Suprapubic skin (tissue), 4 donors: ENCODE results near the gene PTK6. TPM values are rescaled to one million over a fixed set of nuclear protein-coding genes. Genes with fewer than 3 reads are reported as not detected.

ENCODE experiments used
- DNase-seq, 2 donors: peaks; one replicate each; pipeline ENCODE4 v3.0.0-alpha.2; 2019; ENCODE audit warnings: low spot score in 2 of 2
- H3K27ac ChIP-seq: fragments of 200-600 bp; sonication (generic); one replicate; pipeline ENCODE4 v1.5.1; 2019
- H3K27me3 ChIP-seq: fragments of 200-600 bp; sonication (generic); one replicate; pipeline ENCODE4 v1.5.1; 2019
- H3K36me3 ChIP-seq: fragments of 200-600 bp; sonication (generic); one replicate; pipeline ENCODE4 v1.5.1; 2019
- H3K4me1 ChIP-seq: fragments of 200-600 bp; sonication (generic); one replicate; pipeline ENCODE4 v1.5.1; 2019
- H3K4me3 ChIP-seq: fragments of 200-600 bp; sonication (generic); one replicate; pipeline ENCODE4 v1.5.1; 2019; ENCODE audit warnings: mild to moderate bottlenecking
- H3K9me3 ChIP-seq: fragments of 200-600 bp; sonication (generic); one replicate; pipeline ENCODE4 v1.5.1; 2019
- EP300 ChIP-seq: sonication (generic); formaldehyde crosslinking; IDR thresholded peaks from one replicate; pipeline ENCODE4 v1.6.1; 2017; ENCODE audit warnings: antibody characterized with exemption
- POLR2A ChIP-seq, 2 donors: fragments of 450-650 bp; IDR thresholded peaks; one replicate each; pipeline ENCODE4 v1.6.1; 2017; ENCODE audit warnings: antibody characterized with exemption in 2 of 2, mild to moderate bottlenecking in 2 of 2, moderate library complexity in 2 of 2
- POLR2AphosphoS5 ChIP-seq, 3 donors: sonication (generic); formaldehyde crosslinking; IDR thresholded peaks; one replicate each; pipeline ENCODE4 v1.6.1; 2017; ENCODE audit warnings: antibody characterized with exemption in 3 of 3
- WGBS: methylation state at CpG from one replicate; pipeline ENCODE4 v1.1.5; 2018; 5-methylcytosine and 5-hydroxymethylcytosine counted together
- total RNA-seq, 4 donors: library from RNA; depleted of rRNA; stranded (reverse); fragments of >200 nt; gene quantifications; one replicate each; pipeline ENCODE4 v1.1.0, GENCODE V29; 2016
- TF ChIP-seq, protein P1 (sequence below), 2 donors: fragments of 200-600 bp in 1 of 2; fragments of 450-650 bp in 1 of 2; sonication (generic) in 1 of 2; IDR thresholded peaks; one replicate each; pipeline ENCODE4 v1.5.1; 2016 to 2019; ENCODE audit warnings: antibody characterized with exemption in 2 of 2, mild to moderate bottlenecking in 1 of 2, moderate library complexity in 1 of 2

The PTK6 gene
- total RNA-seq, 4 donors from 2014 or later: 58.0 to 70.6 (median 65.6) TPM

DNA sequence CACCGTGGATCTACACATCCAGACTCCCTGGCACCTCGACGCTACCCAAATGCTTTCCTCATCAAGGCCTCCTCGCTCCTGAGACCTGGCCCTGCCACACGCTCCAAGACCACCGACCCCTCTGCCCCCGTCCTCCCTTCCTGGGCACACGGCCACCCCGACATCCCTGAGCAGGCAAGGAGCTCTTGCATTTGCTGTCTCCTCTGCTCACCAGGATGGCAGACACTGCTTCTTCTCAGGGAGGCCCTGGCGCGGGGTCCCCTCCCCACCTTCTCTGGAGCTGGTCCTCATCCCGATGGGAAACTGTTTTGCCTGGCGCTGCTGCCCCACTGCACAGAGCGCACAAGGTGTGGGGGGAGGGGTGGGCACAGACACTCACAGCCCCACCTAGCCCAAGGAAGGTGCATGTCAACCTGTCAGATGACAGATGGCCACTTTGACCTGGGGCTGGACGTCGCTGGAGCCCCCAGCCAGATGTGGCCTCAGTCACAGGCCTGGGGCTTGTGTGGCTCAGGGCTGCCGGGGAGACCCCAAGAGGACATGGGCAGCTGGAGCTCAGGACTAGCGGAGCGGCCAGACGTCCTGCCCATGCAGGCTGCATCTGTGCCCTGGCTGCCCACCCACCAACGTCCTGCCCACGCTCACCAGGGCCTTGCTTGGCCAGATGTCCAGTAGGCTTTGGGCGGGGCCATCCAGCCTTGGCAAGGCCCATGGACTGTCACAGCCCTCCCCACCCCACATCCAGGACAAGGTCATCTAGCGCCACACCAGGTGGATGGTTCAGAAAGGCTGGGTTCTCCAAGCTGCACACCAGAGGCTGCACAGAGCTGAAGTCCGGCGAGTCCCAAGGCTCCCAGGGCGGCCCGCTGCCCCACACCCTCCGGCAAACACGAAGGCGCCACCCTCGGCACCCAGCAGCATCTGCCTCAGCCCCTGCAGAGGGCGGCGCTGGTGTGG is 58.6 kb downstream of the PTK6 start:
- WGBS: 87% methylated on average over 15 of the region's 34 CpGs
- Histone ChIP-seq H3K4me3 (no peak overlapping the region), H3K27me3 (peaks cover 97% of the 10 kb centered on the region), H3K27ac (no peak overlapping the region), H3K4me1 (peaks cover 3% of the 10 kb centered on the region), H3K36me3 (no peaks in the 10 kb centered on the region), H3K9me3 (no peaks in the 10 kb centered on the region)
- TF ChIP-seq POLR2AphosphoS5 (IDR thresholded peaks at IDR 0.05) (no peak), POLR2A (IDR thresholded peaks at IDR 0.05) (no peak), EP300 (no peak)
- TF ChIP-seq, protein P1, sequence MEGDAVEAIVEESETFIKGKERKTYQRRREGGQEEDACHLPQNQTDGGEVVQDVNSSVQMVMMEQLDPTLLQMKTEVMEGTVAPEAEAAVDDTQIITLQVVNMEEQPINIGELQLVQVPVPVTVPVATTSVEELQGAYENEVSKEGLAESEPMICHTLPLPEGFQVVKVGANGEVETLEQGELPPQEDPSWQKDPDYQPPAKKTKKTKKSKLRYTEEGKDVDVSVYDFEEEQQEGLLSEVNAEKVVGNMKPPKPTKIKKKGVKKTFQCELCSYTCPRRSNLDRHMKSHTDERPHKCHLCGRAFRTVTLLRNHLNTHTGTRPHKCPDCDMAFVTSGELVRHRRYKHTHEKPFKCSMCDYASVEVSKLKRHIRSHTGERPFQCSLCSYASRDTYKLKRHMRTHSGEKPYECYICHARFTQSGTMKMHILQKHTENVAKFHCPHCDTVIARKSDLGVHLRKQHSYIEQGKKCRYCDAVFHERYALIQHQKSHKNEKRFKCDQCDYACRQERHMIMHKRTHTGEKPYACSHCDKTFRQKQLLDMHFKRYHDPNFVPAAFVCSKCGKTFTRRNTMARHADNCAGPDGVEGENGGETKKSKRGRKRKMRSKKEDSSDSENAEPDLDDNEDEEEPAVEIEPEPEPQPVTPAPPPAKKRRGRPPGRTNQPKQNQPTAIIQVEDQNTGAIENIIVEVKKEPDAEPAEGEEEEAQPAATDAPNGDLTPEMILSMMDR (IDR thresholded peaks at IDR 0.05): no peak
- DNase-seq: no peak

Other genes with a start within 250 kb of the PTK6 start
- not detected for gene COL20A1, start 244.2 kb downstream of the PTK6 start, total RNA-seq
- gene CHRNA4, start 176.0 kb downstream of the PTK6 start, total RNA-seq: not detected
- under 1 TPM in 1 of 4 donors, not detected in 3; 0.76 TPM for gene KCNQ2, start 64.7 kb downstream of the PTK6 start, total RNA-seq
- 10 to 100 TPM in 3 of 4 donors, 1 to 10 TPM in 1; 4.8 to 13.4 (median 12.0) TPM for gene EEF1A2, start 38.3 kb downstream of the PTK6 start, total RNA-seq
- gene PPDPF, start 16.6 kb downstream of the PTK6 start, total RNA-seq: 100 to 1,000 TPM; 151 to 352 (median 299) TPM
- 1 to 10 TPM in 1 of 4 donors, not detected in 3; 1.3 TPM for gene SRMS, start 10.4 kb upstream of the PTK6 start, total RNA-seq
- under 1 TPM in 2 of 4 donors, not detected in 2; 0.25 to 0.36 TPM for gene FNDC11, start 16.8 kb upstream of the PTK6 start, total RNA-seq
- gene HELZ2, start 36.9 kb upstream of the PTK6 start, total RNA-seq: 10 to 100 TPM; 22.8 to 36.6 (median 31.8) TPM
- gene GMEB2, start 89.7 kb upstream of the PTK6 start, total RNA-seq: 10 to 100 TPM; 15.5 to 18.5 (median 16.4) TPM
- 10 to 100 TPM; 14.2 to 20.7 (median 17.0) TPM for gene STMN3, start 116.0 kb upstream of the PTK6 start, total RNA-seq
- gene RTEL1, start 120.9 kb upstream of the PTK6 start, total RNA-seq: 10 to 100 TPM in 2 of 4 donors, 1 to 10 TPM in 2; 6.9 to 26.6 (median 13.9) TPM
- gene TNFRSF6B, start 159.3 kb upstream of the PTK6 start, total RNA-seq: 10 to 100 TPM in 2 of 4 donors, 1 to 10 TPM in 2; 2.1 to 16.1 (median 11.1) TPM
- gene ARFRP1, start 170.6 kb upstream of the PTK6 start, total RNA-seq: 10 to 100 TPM; 22.1 to 31.9 (median 27.6) TPM
- 10 to 100 TPM; 21.7 to 25.8 (median 23.3) TPM for gene ZGPAT, start 170.7 kb upstream of the PTK6 start, total RNA-seq
- 10 to 100 TPM; 12.2 to 36.5 (median 16.9) TPM for gene LIME1, start 199.3 kb upstream of the PTK6 start, total RNA-seq
- 100 to 1,000 TPM in 3 of 4 donors, 10 to 100 TPM in 1; 96.9 to 118 (median 107) TPM for gene SLC2A4RG, start 202.4 kb upstream of the PTK6 start, total RNA-seq